H9 (cell line): ENCODE measurements around the gene PTPRN2. TPM values are rescaled to one million over a fixed set of nuclear protein-coding genes. Genes with fewer than 3 reads are reported as not detected.

Experiments used
- DNase-seq: peaks from one replicate; pipeline ENCODE4 v3.0.0-alpha.2; 2017
- H2AFZ ChIP-seq: one replicate; pipeline ENCODE4 v1.6.1; 2013; ENCODE audit warnings: mild to moderate bottlenecking, low read length, control low read depth, moderate library complexity
- H2AK5ac ChIP-seq: 2 replicates; pipeline ENCODE4 v1.6.1; 2013; ENCODE audit warnings: low read length, control low read depth, mixed read lengths; ENCODE audit not compliant: insufficient read length
- H2BK120ac ChIP-seq: one replicate; pipeline ENCODE4 v1.6.1; 2013; ENCODE audit warnings: low read depth, mild to moderate bottlenecking, low read length, control low read depth, inconsistent platforms; ENCODE audit not compliant: poor library complexity, severe bottlenecking
- H2BK12ac ChIP-seq: 2 replicates; pipeline ENCODE4 v1.6.1; 2013; ENCODE audit warnings: low read length, control low read depth, mixed read lengths, low read depth; ENCODE audit not compliant: insufficient read length
- H2BK15ac ChIP-seq: 2 replicates; pipeline ENCODE4 v1.6.1; 2013; ENCODE audit warnings: low read depth, low read length, control low read depth
- H2BK20ac ChIP-seq: one replicate; pipeline ENCODE4 v1.6.1; 2013; ENCODE audit warnings: low read depth, mild to moderate bottlenecking, low read length, control low read depth, inconsistent platforms; ENCODE audit not compliant: poor library complexity, severe bottlenecking
- H2BK5ac ChIP-seq: 2 replicates; pipeline ENCODE4 v1.6.1; 2013; ENCODE audit warnings: low read length, control low read depth, mixed read lengths; ENCODE audit not compliant: insufficient read length
- H3K14ac ChIP-seq: 2 replicates; pipeline ENCODE4 v1.6.1; 2013; ENCODE audit warnings: low read length, control low read depth; ENCODE audit not compliant: insufficient read depth
- H3K18ac ChIP-seq: 2 replicates; pipeline ENCODE4 v1.6.1; 2013; ENCODE audit warnings: low read depth, mild to moderate bottlenecking, mixed read lengths, low read length, control low read depth; ENCODE audit not compliant: insufficient read length
- H3K23ac ChIP-seq: 2 replicates; pipeline ENCODE4 v1.6.1; 2013; ENCODE audit warnings: low read length, control low read depth, mixed read lengths, low read depth; ENCODE audit not compliant: insufficient read length
- H3K23me2 ChIP-seq: 2 replicates; pipeline ENCODE4 v1.6.1; 2013; ENCODE audit warnings: low read depth, mild to moderate bottlenecking, mixed read lengths, low read length, control low read depth; ENCODE audit not compliant: insufficient read length, poor library complexity, severe bottlenecking
- H3K27ac ChIP-seq: 2 replicates; pipeline ENCODE4 v1.5.1; 2013; ENCODE audit warnings: low read length, control low read depth, mixed read lengths, low read depth; ENCODE audit not compliant: insufficient read length
- H3K27me3 ChIP-seq: 2 replicates; pipeline ENCODE4 v1.6.1; 2013; ENCODE audit warnings: low read length, control low read depth, inconsistent platforms; ENCODE audit not compliant: insufficient read depth
- H3K4ac ChIP-seq: 2 replicates; pipeline ENCODE4 v1.6.1; 2013; ENCODE audit warnings: low read depth, mild to moderate bottlenecking, control low read depth, inconsistent platforms, low read length, moderate library complexity
- H3K4me1 ChIP-seq: 2 replicates; pipeline ENCODE4 v1.6.1; 2013; ENCODE audit warnings: low read length, control low read depth, inconsistent platforms; ENCODE audit not compliant: insufficient read depth
- H3K4me2 ChIP-seq: 2 replicates; pipeline ENCODE4 v1.6.1; 2013; ENCODE audit warnings: low read length, control low read depth, mixed read lengths; ENCODE audit not compliant: insufficient read length, insufficient read depth
- H3K56ac ChIP-seq: 2 replicates; pipeline ENCODE4 v1.6.1; 2013; ENCODE audit warnings: low read depth, mild to moderate bottlenecking, mixed read lengths, low read length, control low read depth; ENCODE audit not compliant: insufficient read length
- H3K79me1 ChIP-seq: 2 replicates; pipeline ENCODE4 v1.6.1; 2013; ENCODE audit warnings: low read depth, mild to moderate bottlenecking, moderate library complexity, low read length, control low read depth, inconsistent platforms; ENCODE audit not compliant: insufficient read depth, poor library complexity, severe bottlenecking
- H3K79me2 ChIP-seq: 2 replicates; pipeline ENCODE4 v1.6.1; 2013; ENCODE audit warnings: low read length, control low read depth, inconsistent platforms; ENCODE audit not compliant: insufficient read depth
- H3K9ac ChIP-seq: 2 replicates; pipeline ENCODE4 v1.6.1; 2013; ENCODE audit warnings: low read length, control low read depth, mixed read lengths; ENCODE audit not compliant: insufficient read length; ENCODE audit errors: extremely low read depth
- H3K9me3 ChIP-seq: one replicate; pipeline ENCODE4 v1.6.1; 2013; ENCODE audit warnings: low read depth, low read length, inconsistent platforms; ENCODE audit not compliant: control insufficient read depth
- H3T11ph ChIP-seq: one replicate; pipeline ENCODE4 v1.6.1; 2013; ENCODE audit warnings: mild to moderate bottlenecking, low read length, control low read depth, inconsistent platforms
- H4K20me1 ChIP-seq: one replicate; pipeline ENCODE4 v1.6.1; 2013; ENCODE audit not compliant: control insufficient read depth, insufficient read length, insufficient read depth
- H4K5ac ChIP-seq: 2 replicates; pipeline ENCODE4 v1.6.1; 2013; ENCODE audit warnings: low read depth, mild to moderate bottlenecking, mixed read lengths, low read length, control low read depth; ENCODE audit not compliant: insufficient read length
- H4K8ac ChIP-seq: replicated peaks from 2 replicates; pipeline ENCODE4 v1.6.1; 2013; ENCODE audit warnings: low read length, control low read depth, mixed read lengths, low read depth; ENCODE audit not compliant: insufficient read length
- H4K91ac ChIP-seq: 2 replicates; pipeline ENCODE4 v1.6.1; 2013; ENCODE audit warnings: low read depth, mild to moderate bottlenecking, moderate library complexity, mixed read lengths, low read length, control low read depth; ENCODE audit not compliant: insufficient read length
- H3K27ac Mint-ChIP-seq, 3 experiments: 2 replicates in 2 of 3; 3 replicates in 1 of 3; pipeline ENCODE4 v1.8.0; 2020 to 2021; ENCODE audit warnings: mixed read lengths in 3 of 3, mild to moderate bottlenecking in 1 of 3, moderate library complexity in 1 of 3
- H3K27me3 Mint-ChIP-seq: 2 replicates; pipeline ENCODE4 v1.8.0; 2021; ENCODE audit warnings: low read depth, mild to moderate bottlenecking, moderate library complexity, mixed read lengths
- H3K36me3 Mint-ChIP-seq, 3 experiments: 2 replicates in 2 of 3; 3 replicates in 1 of 3; pipeline ENCODE4 v1.8.0; 2020 to 2021; ENCODE audit warnings: low read depth in 3 of 3, mixed read lengths in 3 of 3; ENCODE audit not compliant: insufficient read depth in 1 of 3
- H3K4me1 Mint-ChIP-seq, 2 experiments: 2 replicates each; pipeline ENCODE4 v1.8.0; 2020; ENCODE audit warnings: mixed read lengths in 2 of 2
- H3K4me3 Mint-ChIP-seq, 2 experiments: 2 replicates in 1 of 2; 3 replicates in 1 of 2; pipeline ENCODE4 v1.8.0; 2020 to 2021; ENCODE audit warnings: mild to moderate bottlenecking in 2 of 2, mixed read lengths in 2 of 2, moderate library complexity in 1 of 2
- H3K9me3 Mint-ChIP-seq, 2 experiments: 2 replicates in 1 of 2; 3 replicates in 1 of 2; pipeline ENCODE4 v1.8.0; 2020; ENCODE audit warnings: mild to moderate bottlenecking in 2 of 2, mixed read lengths in 2 of 2, moderate library complexity in 1 of 2
- CTCF ChIP-seq: fragments of 200-600 bp; sonication (generic); conservative IDR thresholded peaks from 3 replicates; pipeline ENCODE4 v1.8.0; 2021; ENCODE audit warnings: antibody characterized with exemption, mild to moderate bottlenecking
- WGBS: extraction: QIAGEN DNeasy Blood & Tissue Kit; methylation state at CpG from one replicate; pipeline ENCODE4 v1.1.7; 2013; ENCODE audit warnings: missing lambda C conversion rate, low lambda C conversion rate, mixed read lengths; ENCODE audit not compliant: insufficient read length; ENCODE audit errors: extremely low coverage; 5-methylcytosine and 5-hydroxymethylcytosine counted together
- total RNA-seq: library from RNA; stranded (reverse); gene quantifications from 2 replicates; pipeline ENCODE4 v1.2.1, GENCODE V29; 2021

The PTPRN2 gene
- total RNA-seq, 1 experiment from 2014 or later: 5.2 TPM

DNA sequence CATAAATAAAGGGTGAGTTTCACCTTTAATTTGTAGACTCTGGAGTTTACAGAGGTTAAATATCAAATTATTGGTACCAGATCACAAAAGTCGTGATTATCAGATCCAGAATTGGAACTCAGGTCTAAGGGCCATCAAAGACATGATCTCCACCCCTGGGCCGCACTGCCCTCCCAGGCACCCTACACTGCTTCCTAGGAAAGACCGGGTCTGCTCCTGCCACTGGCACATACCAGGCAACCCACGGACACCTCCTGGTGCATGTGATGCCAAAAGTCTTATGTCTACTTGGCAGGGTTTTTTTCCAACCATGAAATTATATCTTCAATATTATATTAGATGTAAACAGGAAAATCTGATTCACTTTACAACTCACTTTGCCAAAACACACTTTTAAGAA lies 452.8 kb downstream of the PTPRN2 start:
- no peak for TF ChIP-seq CTCF
- Histone ChIP-seq H4K91ac (no peak overlapping the region), H3K27me3 (no peaks in the 10 kb centered on the region), H3K79me1 (no peaks in the 10 kb centered on the region), H2AFZ (no peak overlapping the region), H2BK12ac (no peak overlapping the region), H2BK120ac (no peak overlapping the region), H3K18ac (no peak overlapping the region), H2BK5ac (no peak overlapping the region), H3K23ac (no peak overlapping the region), H3K27ac (no peak overlapping the region), H3T11ph (no peak overlapping the region), H4K20me1 (no peaks in the 10 kb centered on the region), H3K79me2 (no peaks in the 10 kb centered on the region), H3K9ac (no peak overlapping the region), H3K4me2 (no peak overlapping the region), H3K56ac (no peak overlapping the region), H4K5ac (no peak overlapping the region), H3K23me2 (no peaks in the 10 kb centered on the region), H2BK20ac (no peak overlapping the region), H3K4ac (no peak overlapping the region), H3K9me3 (no peaks in the 10 kb centered on the region), H3K4me1 (no peaks in the 10 kb centered on the region), H2BK15ac (no peak overlapping the region), H3K14ac (no peak overlapping the region), H2AK5ac (no peak overlapping the region), H4K8ac (no peak overlapping the region)
- H3K9me3 Mint-ChIP-seq: no peaks in the 10 kb centered on the region
- H3K4me3 Mint-ChIP-seq: no peak overlapping the region
- no CpG with 5 or more reads among the region's 4 CpGs for WGBS
- DNase-seq: no peak
- no peaks in the 10 kb centered on the region for H3K27me3 Mint-ChIP-seq
- no peaks in the 10 kb centered on the region for H3K4me1 Mint-ChIP-seq
- no peaks in the 10 kb centered on the region for H3K36me3 Mint-ChIP-seq
- H3K27ac Mint-ChIP-seq: no peak overlapping the region
